Nucleus accumbens (tissue), 56 donors: Measurements from ENCODE around the gene SRD5A1.

ENCODE experiments used
- DNase-seq, 56 donors: peaks; one replicate each; lab custom pipeline; 2025; lab: John Stamatoyannopoulos, UW

SRD5A1 gene

DNA sequence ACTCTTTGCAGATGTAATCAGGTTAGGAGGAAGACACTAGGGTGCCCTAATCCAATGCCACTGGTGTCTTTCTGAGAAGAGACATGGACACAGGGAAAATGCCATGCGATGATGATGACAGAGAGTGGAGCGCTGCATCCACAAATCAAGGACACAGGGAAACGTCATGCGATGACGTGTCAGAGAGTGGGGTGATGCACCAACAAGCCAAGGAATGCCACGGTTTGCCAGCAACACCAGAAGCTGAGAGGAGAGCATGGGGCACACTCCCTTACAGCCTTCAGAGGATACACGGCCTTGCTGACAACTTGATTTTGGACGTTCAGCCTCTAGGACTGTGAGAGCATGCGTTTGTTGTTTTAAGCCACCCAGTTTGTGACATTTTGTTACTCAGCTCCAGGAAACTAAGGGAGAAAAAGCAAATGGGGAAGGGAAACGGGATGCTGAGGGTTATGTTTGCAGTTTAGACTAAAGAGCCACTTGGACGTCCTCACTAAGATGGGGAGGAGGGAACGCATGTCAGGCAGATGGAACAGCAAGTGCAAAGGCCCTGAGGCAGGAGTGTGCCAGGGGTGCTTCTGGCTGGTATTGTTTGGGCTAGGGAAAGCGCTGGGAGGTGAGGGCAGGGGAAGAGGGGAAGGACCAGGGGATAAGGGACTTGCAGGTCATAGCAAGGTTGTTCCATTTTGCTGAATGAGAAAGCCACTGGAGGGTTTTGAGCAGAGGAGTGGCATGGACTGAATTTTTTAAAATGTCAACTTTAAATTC lies 77.5 kb downstream of the SRD5A1 start:
- DNase-seq = no peak

GRCh38 chr5:6711409-6712141 lies 78.3 kb downstream of the SRD5A1 start:
- no peak for DNase-seq

- DNase-seq = peak in 27 of 56 donors; percentile 28 to 72 (median 56)
Measured at GRCh38 chr5:6712142-6712576, 78.9 kb downstream of the SRD5A1 start.

DNA sequence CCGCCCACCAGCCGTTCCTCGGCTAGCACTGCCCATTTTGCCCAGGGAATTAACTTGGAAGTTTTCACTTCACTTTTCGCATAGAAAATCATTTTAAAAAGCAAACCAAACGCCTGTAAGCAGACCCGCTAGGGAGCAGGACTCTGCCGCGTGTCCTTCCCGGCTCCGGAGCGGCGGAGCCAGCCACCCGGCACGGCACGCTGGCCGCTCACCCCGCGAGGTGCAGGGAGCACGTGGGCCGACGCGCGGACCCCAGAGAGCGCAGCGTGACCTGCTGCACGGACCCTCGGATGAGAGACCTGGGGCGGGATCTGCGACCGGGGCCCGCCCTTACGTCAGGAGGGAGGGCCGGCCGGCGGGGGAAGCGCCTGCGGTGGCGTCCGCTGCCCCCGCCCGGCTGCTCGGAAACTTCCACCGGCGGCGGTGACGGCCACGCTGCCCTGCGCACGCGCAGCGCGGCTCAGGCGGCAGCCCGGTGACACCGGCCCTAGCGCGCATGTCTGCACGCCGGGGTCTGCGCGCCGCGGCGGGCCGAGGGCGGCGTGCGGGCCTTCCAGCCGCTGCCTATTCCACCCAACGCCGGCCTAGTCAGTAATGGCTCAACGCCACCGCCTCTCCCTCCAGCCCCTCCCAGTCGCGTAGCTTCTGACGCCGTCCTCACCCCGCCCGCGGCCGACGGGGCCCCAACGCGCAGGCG lies 79.5 kb downstream of the SRD5A1 start:
- DNase-seq = peak in 55 of 56 donors; percentile 65 to 97 (median 93)

- DNase-seq = peak in 6 of 56 donors; percentile 13 to 61 (median 28)
Measured at GRCh38 chr5:6713274-6714225, 80.3 kb downstream of the SRD5A1 start, which contains the start of gene TENT4A. TSS of gene TENT4A (plus strand) at chr5:6713432. CDS start at chr5:6713984, 552 bp downstream.

DNA sequence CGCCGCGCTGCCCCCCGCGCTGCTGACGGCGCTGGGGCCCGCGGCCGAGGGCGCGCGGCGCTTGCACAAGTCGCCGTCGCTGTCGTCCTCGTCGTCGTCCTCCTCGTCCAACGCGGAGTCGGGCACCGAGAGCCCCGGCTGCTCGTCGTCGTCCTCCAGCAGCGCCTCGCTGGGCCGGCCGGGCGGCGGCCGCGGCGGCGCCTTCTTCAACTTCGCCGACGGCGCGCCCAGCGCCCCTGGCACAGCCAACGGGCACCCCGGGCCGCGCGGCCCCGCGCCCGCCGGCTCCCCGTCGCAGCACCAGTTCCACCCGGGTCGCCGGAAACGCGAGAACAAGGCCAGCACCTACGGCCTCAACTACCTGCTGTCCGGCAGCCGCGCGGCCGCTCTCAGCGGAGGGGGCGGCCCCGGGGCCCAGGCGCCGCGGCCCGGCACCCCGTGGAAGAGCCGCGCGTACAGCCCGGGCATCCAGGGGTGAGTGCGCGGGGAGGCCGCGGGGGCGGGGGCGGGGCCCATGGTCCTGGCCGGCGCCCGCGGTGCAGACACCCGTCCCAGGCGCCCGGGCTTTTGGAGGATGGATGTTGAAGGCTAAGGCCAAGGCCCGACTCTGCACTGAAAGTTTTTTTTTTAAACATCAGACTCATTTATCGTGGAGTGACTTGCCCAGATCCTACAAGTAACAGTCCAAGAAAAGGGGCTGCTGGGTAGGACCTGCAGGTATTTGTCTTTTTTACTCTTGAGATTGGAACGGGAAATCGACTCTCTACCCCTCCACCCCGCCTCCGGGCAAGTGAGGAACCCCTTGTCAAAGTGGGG lies 81.2 kb downstream of the SRD5A1 start:
- peak in 3 of 56 donors; percentile 28 to 53 (median 38) for DNase-seq

DNA sequence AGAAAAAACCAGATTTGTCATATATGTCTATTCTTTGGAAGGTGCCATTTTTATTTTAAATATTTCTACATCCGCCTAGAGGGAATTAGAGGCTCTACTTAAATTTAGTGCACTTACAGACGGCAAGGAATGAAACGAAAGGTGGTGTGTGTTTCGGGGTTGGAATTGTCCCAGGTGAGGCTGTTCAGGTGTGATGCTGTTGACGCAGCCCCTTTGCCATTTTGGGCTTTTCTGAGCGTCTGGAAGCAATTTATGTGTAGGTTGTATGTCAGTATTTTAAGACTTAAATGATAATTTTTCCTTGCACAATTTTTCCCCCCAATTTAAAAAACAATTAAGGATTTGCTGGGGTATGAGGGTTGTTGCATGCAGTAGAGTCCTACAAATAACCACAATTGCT lies 82.0 kb downstream of the SRD5A1 start:
- no peak for DNase-seq

- no peak for DNase-seq
Measured at GRCh38 chr5:6715758-6716628, 82.8 kb downstream of the SRD5A1 start.

GRCh38 chr5:6716629-6717149 lies 83.4 kb downstream of the SRD5A1 start:
- no peak for DNase-seq

GRCh38 chr5:6717247-6717646 lies 84.0 kb downstream of the SRD5A1 start:
- DNase-seq = no peak

DNA sequence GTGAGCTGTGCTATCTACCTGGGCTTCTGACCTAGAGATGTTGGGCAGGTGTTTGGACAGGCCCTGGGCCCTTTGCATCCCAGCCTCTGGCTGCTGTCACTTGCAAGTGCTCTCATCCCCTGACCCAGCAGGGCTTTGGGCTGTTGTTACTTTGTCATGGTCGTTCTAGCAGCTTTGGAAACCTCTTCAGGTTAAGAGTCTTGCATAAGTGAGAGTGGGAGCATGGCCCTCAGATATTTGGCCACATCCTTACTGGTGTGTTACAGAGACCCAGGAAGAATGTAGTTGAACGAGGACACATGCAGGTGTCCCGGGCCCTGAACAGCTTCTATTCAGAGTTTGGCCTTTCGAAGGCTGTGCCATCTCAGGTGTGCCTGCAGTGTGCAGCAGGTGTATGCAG lies 84.4 kb downstream of the SRD5A1 start:
- DNase-seq = no peak

DNA sequence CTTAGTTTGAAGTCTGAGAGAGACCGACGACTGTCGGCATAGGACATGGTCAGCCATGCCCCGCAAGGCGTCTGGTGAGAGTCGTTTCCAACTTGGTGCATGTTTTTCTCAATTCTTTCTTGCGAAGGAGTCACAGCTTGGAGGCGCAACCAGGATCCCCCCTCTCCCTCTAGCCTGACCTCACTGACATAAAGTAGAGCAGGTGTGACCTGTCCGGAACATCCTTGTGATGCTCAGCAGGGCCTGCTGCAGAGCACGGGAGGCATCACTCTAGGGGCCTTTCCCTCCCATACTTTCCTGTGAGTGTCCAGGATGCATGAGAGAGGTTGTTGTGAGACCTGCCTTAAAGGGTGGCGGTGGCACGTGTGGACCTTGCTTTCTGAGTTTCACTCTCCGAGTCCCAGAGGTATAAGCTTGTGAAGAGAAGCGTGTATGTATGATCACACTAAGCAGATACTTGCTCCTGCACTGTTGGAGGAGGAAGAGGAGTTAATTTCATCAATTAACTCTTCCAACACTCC lies 85.0 kb downstream of the SRD5A1 start:
- DNase-seq = no peak

- no peak for DNase-seq
Measured at GRCh38 chr5:6718718-6719117, 85.5 kb downstream of the SRD5A1 start.

DNA sequence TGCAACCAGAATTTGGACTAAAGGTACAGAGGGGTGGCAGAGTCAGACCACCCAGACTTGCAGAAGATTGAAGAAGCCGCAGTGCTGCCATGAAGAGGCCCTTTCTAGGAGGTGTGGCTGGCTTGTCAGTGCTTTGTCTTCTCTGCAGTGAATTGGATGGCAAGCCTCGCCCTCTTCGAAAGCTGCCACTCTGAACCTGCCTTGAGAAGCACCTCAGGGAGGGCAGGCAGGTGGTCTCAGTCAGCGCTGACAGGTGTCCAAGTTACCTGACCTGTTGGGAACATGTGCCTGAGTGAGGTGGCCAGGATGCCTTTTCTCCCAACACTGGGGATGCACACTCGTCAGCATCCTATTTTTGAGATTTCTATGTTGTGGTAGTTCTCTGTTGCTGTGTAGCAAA lies 86.2 kb downstream of the SRD5A1 start:
- DNase-seq = no peak

- DNase-seq = no peak
Measured at GRCh38 chr5:6719896-6720560, 86.8 kb downstream of the SRD5A1 start.

GRCh38 chr5:6720561-6720921 lies 87.3 kb downstream of the SRD5A1 start:
- no peak for DNase-seq

DNA sequence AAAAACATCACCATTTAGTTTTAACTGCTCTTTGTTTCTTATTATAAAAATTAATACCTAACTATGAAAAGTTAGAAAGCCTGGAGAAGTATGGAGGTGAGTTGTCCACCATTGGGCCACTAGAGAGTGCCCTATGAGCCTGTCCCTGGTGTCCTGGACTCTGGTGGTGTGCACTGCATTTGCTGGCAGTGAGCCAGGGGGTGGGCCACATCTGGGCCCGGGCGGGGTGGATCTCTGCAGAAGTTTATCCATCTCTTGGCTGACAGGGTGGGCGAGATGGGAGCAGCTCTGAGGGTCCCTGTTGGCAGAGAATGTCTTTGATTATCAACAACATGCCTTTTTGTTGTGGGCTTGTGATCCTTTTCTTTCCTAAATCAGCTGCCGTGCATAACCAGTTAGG lies 88.2 kb downstream of the SRD5A1 start:
- no peak for DNase-seq
